ENCODE data around the gene NNAT.

NNAT gene

GRCh38 chr20:37519508-37520418, 1.3 kb upstream of the NNAT start:
- TF ChIP-seq, protein P1, sequence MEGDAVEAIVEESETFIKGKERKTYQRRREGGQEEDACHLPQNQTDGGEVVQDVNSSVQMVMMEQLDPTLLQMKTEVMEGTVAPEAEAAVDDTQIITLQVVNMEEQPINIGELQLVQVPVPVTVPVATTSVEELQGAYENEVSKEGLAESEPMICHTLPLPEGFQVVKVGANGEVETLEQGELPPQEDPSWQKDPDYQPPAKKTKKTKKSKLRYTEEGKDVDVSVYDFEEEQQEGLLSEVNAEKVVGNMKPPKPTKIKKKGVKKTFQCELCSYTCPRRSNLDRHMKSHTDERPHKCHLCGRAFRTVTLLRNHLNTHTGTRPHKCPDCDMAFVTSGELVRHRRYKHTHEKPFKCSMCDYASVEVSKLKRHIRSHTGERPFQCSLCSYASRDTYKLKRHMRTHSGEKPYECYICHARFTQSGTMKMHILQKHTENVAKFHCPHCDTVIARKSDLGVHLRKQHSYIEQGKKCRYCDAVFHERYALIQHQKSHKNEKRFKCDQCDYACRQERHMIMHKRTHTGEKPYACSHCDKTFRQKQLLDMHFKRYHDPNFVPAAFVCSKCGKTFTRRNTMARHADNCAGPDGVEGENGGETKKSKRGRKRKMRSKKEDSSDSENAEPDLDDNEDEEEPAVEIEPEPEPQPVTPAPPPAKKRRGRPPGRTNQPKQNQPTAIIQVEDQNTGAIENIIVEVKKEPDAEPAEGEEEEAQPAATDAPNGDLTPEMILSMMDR (IDR thresholded peaks at IDR 0.05; ENCODE audit: insufficient read depth, low read depth, low read length, missing control alignments), result peak; percentile 12
- DNase-seq (ENCODE audit: low read depth), result no peak
- H3K4me3 ChIP-seq (ENCODE audit: low read length), result no peak overlapping the region

- H3K4me3 ChIP-seq (ENCODE audit: low read length), result no peak overlapping the region
- no peak for DNase-seq (ENCODE audit: low read depth)
- TF ChIP-seq, protein P1 (IDR thresholded peaks at IDR 0.05; ENCODE audit: insufficient read depth, low read depth, low read length, missing control alignments), result no peak
Observed at GRCh38 chr20:37520419-37520955, 563 bp upstream of the NNAT start.

GRCh38 chr20:37522260-37523011, 1.4 kb downstream of the NNAT start:
- no peak overlapping the region for H3K4me3 ChIP-seq (ENCODE audit: low read length)
- TF ChIP-seq, protein P1 (IDR thresholded peaks at IDR 0.05; ENCODE audit: insufficient read depth, low read depth, low read length, missing control alignments), result no peak
- peak; percentile 85 for DNase-seq (ENCODE audit: low read depth)

- TF ChIP-seq, protein P1 (IDR thresholded peaks at IDR 0.05; ENCODE audit: insufficient read depth, low read depth, low read length, missing control alignments), result no peak
- DNase-seq (ENCODE audit: low read depth), result no peak
- no peak overlapping the region for H3K4me3 ChIP-seq (ENCODE audit: low read length)
Observed at GRCh38 chr20:37523012-37523391, 2.0 kb downstream of the NNAT start.

- no peak for DNase-seq (ENCODE audit: low read depth)
- TF ChIP-seq, protein P1 (IDR thresholded peaks at IDR 0.05; ENCODE audit: insufficient read depth, low read depth, low read length, missing control alignments), result no peak
- peak overlapping the region; percentile 20 for H3K4me3 ChIP-seq (ENCODE audit: low read length)
Observed at GRCh38 chr20:37523911-37524700, 3.1 kb downstream of the NNAT start.

All from epithelial cell of esophagus (primary cell).